Adrenal gland (tissue), 12 donors: Measurements from ENCODE around the gene PHLDA1. TPM values are rescaled to one million over a fixed set of nuclear protein-coding genes. Genes with fewer than 3 reads are reported as not detected.
"Not testable (repeated sequence)": the region's sequence is repeated elsewhere in the genome, so short reads cannot be mapped to it uniquely, and the experiment has no call there.

Experiments used
- DNase-seq, 7 donors: peaks; one replicate each; pipeline ENCODE4 v3.0.0-alpha.2; 2019 to 2020
- H3K27ac ChIP-seq, 5 donors: fragments of 200-600 bp; sonication (generic) in 4 of 5; 1 replicate in 3 of 5; 2 replicates in 2 of 5; pipeline versions ENCODE4 v1.5.1 to v1.8.0; 2016 to 2020; ENCODE audit warnings: mild to moderate bottlenecking in 1 of 5
- H3K27me3 ChIP-seq: fragments of 200-600 bp; 2 replicates; pipeline ENCODE4 v1.8.0; 2021
- H3K36me3 ChIP-seq, 2 donors: fragments of 200-600 bp; replicated peaks in 1 of 2; 1 replicate in 1 of 2; 2 replicates in 1 of 2; pipeline versions ENCODE4 v1.5.1 to v1.8.0; 2018 to 2022
- H3K4me1 ChIP-seq, 2 donors: fragments of 200-600 bp; replicated peaks in 1 of 2; 1 replicate in 1 of 2; 2 replicates in 1 of 2; pipeline versions ENCODE4 v1.5.1 to v1.8.0; 2018 to 2021
- H3K4me3 ChIP-seq, 4 donors: fragments of 200-600 bp; sonication (generic) in 3 of 4; one replicate each; pipeline ENCODE4 v1.5.1; 2016 to 2018
- H3K9me3 ChIP-seq, 3 donors: fragments of 200-600 bp; sonication (generic) in 1 of 3; replicated peaks in 1 of 3; 1 replicate in 2 of 3; 2 replicates in 1 of 3; pipeline versions ENCODE4 v1.5.1 to v1.8.0; 2016 to 2021
- CTCF ChIP-seq, 6 experiments: fragments of 450-650 bp in 4 of 6; fragments of 200-600 bp in 2 of 6; sonication (generic) in 1 of 6; IDR thresholded peaks; 1 replicate in 5 of 6; 2 replicates in 1 of 6; pipeline versions ENCODE4 v1.5.1 to v1.8.0; 2016 to 2021; ENCODE audit warnings: antibody characterized with exemption in 6 of 6, mild to moderate bottlenecking in 2 of 6, moderate library complexity in 1 of 6
- POLR2A ChIP-seq, 2 donors: fragments of 450-650 bp; IDR thresholded peaks; one replicate each; pipeline ENCODE4 v1.6.1; 2017; ENCODE audit warnings: antibody characterized with exemption in 2 of 2, mild to moderate bottlenecking in 2 of 2, moderate library complexity in 1 of 2
- WGBS, 4 donors: extraction: QIAGEN DNeasy Blood & Tissue Kit in 2 of 4; methylation state at CpG; one replicate each; pipeline versions ENCODE4 v1.1.5 to v1.1.7; 2013 to 2017; 5-methylcytosine and 5-hydroxymethylcytosine counted together
- intact Hi-C, 2 donors: fragments of 100-400 bp; cut with DNase I; formaldehyde crosslinking; loops; one replicate each; pipeline versions ENCODE4 v1.14.1 to v1.15.0; 2022 to 2023
- polyA plus RNA-seq, 3 donors: library from polyadenylated mRNA; stranded (reverse); fragments of 200-250 nt in 2 of 3; fragments of 350-450 nt in 1 of 3; fragmentation: Illumina TruSeq in 1 of 3; extraction: RNeasy Lipid Tissue Mini Kit (QIAGEN cat#74804) in 1 of 3; gene quantifications; one replicate each; pipeline ENCODE4 v1.2.3, GENCODE V29; 2013 to 2014
- total RNA-seq, 9 donors: library from RNA; depleted of rRNA in 4 of 9; stranded (reverse); fragments of >200 nt in 4 of 9; fragments of 120-200 nt in 1 of 9; fragmentation: NEBNext Ultra II Directional in 1 of 9; extraction: Animal tissue kit (Norgen Biotek cat#: 25700) in 1 of 9; gene quantifications; one replicate each; pipeline versions ENCODE4 v1.1.0 to v1.2.4, GENCODE V29; 2013 to 2023
- donor health status: healthy with polysubstance abuse.
- donor health status: Bipolar disorder and iron deficiency.
- donor health status: DM: yes; HTN: yes; CAD: no.
- donor health status: DM: no; HTN: no; CAD: no.
- donor health status: DM: no; HTN: no; CAD: no.
- donor health status: DM: yes; HTN: yes; CAD: no.

The PHLDA1 gene
- total and polyA plus RNA-seq, 12 donors, result 12.2 to 49.3 (median 25.1) TPM

GRCh38 chr12:75994069-75994740, 37.4 kb downstream of the PHLDA1 start:
- TF ChIP-seq CTCF (IDR thresholded peaks at IDR 0.05) (no peak), POLR2A (IDR thresholded peaks at IDR 0.05) (no peak)
- 63 to 94% (median 83%) methylated on average over 4 of the region's 4 CpGs for WGBS, 4 donors
- intact Hi-C loops, result no loop called here
- no peak for DNase-seq
- Histone ChIP-seq H3K4me1 (no peaks in the 10 kb centered on the region), H3K9me3 (no peaks in the 10 kb centered on the region), H3K27ac (no peak overlapping the region), H3K36me3 (no peaks in the 10 kb centered on the region), H3K4me3 (no peak overlapping the region), H3K27me3 (no peaks in the 10 kb centered on the region)

- no peak for DNase-seq
- intact Hi-C loops, result no loop called here
- H3K4me1 ChIP-seq, result no peaks in the 10 kb centered on the region
- H3K27ac ChIP-seq, result no peak overlapping the region
- H3K4me3 ChIP-seq, result no peak overlapping the region
- H3K27me3 ChIP-seq, result no peaks in the 10 kb centered on the region
- no peaks in the 10 kb centered on the region for H3K9me3 ChIP-seq
- TF ChIP-seq POLR2A (IDR thresholded peaks at IDR 0.05), result no peak
- no peak for TF ChIP-seq CTCF (IDR thresholded peaks at IDR 0.05)
- 69 to 83% (median 73%) methylated on average over 5 of the region's 5 CpGs for WGBS, 4 donors
- no peaks in the 10 kb centered on the region for H3K36me3 ChIP-seq
Observed at GRCh38 chr12:75991753-75992152, 39.8 kb downstream of the PHLDA1 start.

GRCh38 chr12:75990189-75990912, 41.2 kb downstream of the PHLDA1 start:
- 73 to 82% (median 77%) methylated on average over 4 of the region's 4 CpGs for WGBS, 4 donors
- H3K9me3 ChIP-seq, result no peaks in the 10 kb centered on the region
- TF ChIP-seq POLR2A (IDR thresholded peaks at IDR 0.05) (no peak), CTCF (IDR thresholded peaks at IDR 0.05) (no peak)
- no peak for DNase-seq
- H3K36me3 ChIP-seq, result no peaks in the 10 kb centered on the region
- intact Hi-C loops, result no loop called here
- H3K27me3 ChIP-seq, result no peaks in the 10 kb centered on the region
- H3K4me3 ChIP-seq, result no peak overlapping the region
- no peaks in the 10 kb centered on the region for H3K4me1 ChIP-seq
- H3K27ac ChIP-seq, result no peak overlapping the region

- H3K4me3 ChIP-seq, DNase-seq, H3K27ac ChIP-seq, H3K27me3 ChIP-seq, H3K9me3 ChIP-seq, H3K4me1 ChIP-seq, H3K36me3 ChIP-seq, intact Hi-C loops: not testable (repeated sequence)
- 92 to 100% (median 98%) methylated on average over 1 of the region's 1 CpG for WGBS, 4 donors
Observed at GRCh38 chr12:75987709-75988108, 43.9 kb downstream of the PHLDA1 start.
